NAMALWA (cell line): ENCODE results near the gene DDX49.
"Not testable (repeated sequence)": the region's sequence is repeated elsewhere in the genome, so short reads cannot be mapped to it uniquely, and the experiment has no call there.

Experiments
- DNase-seq: peaks from one replicate; pipeline ENCODE4 v3.0.0-alpha.2; 2015; ENCODE audit warnings: low spot score

DDX49 gene

DNA sequence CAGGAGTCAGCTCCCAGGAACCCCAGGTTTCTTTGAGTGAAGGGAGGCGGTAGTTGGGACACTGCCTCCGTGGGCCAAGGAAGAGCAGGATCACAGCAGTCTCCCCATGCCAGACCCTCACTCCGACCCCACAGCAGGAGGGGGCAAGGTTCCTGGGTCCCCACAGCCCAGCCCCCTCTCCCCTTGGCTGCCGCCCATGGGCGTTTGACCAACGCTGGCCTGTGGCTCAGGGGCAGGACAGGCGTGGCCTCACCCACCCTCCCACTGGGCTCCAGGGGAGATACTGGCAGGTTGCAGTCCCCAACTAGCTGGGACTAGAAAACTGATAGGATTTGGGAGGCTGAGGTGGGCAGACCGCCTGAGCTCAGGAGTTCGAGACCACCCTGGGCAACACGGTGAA, 9.5 kb upstream of the DDX49 start:
- DNase-seq = no peak

- no peak for DNase-seq
These were observed 8.6 kb upstream of the DDX49 start for GRCh38 chr19:18910801-18911436.

- no peak for DNase-seq
These were observed 6.6 kb upstream of the DDX49 start for GRCh38 chr19:18912933-18913332.

GRCh38 chr19:18913466-18913865, 6.0 kb upstream of the DDX49 start:
- no peak for DNase-seq

- peak; percentile 75 for DNase-seq
These were observed 3.9 kb upstream of the DDX49 start for GRCh38 chr19:18915639-18916038.

DNA sequence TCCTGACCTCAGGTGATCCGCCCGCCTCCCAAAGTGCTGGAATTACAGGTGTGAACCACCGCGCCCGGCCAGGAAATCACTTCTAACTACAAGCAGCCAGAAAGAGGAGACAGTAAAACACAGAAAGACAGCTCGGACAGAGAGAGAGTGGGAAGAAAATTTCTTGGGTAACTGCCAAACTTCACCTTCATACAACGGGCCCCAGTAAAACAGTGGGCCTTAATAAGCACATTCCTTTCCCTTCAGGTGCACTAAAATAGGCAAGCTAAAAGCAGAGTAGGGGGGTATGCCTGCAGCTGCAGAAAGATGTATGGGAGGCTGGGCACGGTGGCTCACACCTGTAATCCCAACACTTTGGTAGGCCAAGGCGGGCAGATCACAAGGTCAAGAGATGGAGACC, 1.9 kb upstream of the DDX49 start:
- DNase-seq = not testable (repeated sequence)

- no peak for DNase-seq
These were observed 342 bp downstream of the DDX49 start for GRCh38 chr19:18919900-18920214.

DNA sequence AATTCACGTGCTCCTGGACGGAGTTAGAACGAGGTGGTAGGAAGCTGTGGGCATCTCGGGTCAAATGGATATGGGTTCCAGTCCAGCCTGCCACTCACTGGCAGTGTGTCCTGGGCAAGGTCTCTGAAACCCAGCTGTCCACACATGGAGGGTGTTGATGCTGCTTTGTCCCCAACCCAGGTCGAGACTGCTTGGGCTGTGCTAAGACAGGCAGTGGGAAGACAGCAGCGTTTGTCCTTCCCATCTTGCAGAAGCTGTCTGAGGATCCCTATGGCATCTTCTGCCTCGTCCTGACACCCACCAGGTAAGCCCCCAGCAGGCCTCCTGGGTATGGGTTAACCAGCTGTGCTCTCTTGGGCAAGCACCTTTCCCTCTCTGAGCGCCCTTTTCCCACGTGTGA, 885 bp downstream of the DDX49 start:
- DNase-seq = no peak

GRCh38 chr19:18921593-18921992, 2.1 kb downstream of the DDX49 start:
- no peak for DNase-seq

GRCh38 chr19:18922228-18922985, 2.9 kb downstream of the DDX49 start:
- no peak for DNase-seq

- DNase-seq = no peak
These were observed 5.2 kb downstream of the DDX49 start for GRCh38 chr19:18924684-18925213.

GRCh38 chr19:18928018-18928805, 8.7 kb downstream of the DDX49 start:
- no peak for DNase-seq

GRCh38 chr19:18929311-18929710, 9.8 kb downstream of the DDX49 start:
- DNase-seq = no peak

DNA sequence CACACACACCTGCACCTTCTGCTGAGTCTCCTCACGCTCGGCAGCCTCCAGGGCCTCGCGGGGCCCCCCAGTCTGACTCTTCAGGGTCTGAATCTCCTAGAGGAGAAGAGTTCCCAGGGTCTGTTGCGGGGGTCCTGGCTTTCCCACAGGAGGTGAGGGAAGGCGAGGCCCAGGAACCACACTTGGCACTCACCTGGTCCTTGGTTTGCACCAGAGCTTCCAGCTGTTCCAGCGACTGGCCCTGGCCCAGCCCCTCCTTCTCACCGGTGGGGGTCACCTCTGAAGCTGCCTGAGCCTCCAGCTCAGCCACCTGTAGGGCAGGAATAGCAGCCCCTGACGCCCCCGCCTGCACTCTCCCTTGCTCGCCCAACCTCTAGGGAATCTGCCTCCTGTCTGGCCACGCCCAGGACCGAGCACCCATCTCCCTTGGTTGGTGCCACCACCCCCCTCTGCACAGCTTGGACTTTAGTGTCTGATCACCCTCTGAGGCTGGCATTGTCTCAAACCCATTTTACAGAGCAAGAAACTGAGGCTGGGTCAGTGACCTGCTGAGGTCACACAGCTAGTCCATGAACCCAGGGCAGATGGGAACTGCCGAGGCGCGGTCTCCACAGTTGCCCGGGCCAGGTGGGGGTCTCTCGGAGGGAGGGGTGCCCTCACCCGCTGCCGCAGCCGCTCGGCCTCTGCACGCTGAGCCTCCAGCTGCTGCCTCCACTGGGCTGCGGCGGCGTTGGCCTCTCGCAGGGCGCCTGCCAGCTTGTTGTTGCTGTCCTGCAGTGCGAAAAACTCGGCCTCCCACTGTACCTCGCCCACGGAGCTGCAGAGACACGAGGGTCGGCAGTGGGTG, 12.0 kb downstream of the DDX49 start:
- no peak for DNase-seq

GRCh38 chr19:18932216-18932841, 12.8 kb downstream of the DDX49 start:
- DNase-seq = peak; percentile 84

DNA sequence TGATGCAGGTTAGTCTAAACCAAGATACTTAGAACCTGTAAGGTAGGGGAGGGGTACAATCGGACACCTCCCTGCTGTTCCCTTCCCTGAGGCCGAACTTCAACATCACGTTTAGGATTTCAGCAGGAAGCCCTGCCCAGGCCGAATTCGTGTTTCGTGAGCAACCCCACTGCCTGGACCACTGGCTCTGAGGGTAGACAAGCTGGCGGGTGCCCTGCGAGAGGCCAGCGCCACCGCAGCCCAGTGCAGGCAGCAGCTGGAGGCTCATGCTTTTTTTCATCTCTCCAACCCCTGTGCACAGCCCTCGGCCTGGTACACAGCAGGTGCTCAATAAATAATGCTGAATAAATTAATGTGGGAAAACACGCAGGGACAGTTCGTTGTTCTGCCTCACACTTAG, 13.8 kb downstream of the DDX49 start:
- DNase-seq = no peak

DNA sequence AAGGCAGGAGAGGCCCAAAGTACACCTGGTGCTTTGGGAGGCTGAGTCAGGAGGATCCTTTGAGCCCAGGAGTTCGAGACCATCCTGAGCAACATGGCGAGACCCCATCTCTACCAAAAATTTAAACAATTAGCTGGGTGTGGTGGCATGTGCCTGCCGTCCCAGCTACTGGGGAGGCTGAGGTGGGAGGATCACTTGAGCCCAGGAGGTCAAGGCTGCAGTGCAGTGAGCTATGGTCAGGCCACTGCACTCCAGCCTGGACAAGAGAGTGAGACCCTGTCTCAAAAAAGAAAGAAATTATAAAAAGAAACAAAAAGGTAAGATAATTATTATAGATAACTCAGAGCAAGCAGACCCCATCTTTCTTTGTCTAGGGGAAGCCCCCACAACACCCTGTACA, 19.6 kb downstream of the DDX49 start:
- DNase-seq = no peak

DNA sequence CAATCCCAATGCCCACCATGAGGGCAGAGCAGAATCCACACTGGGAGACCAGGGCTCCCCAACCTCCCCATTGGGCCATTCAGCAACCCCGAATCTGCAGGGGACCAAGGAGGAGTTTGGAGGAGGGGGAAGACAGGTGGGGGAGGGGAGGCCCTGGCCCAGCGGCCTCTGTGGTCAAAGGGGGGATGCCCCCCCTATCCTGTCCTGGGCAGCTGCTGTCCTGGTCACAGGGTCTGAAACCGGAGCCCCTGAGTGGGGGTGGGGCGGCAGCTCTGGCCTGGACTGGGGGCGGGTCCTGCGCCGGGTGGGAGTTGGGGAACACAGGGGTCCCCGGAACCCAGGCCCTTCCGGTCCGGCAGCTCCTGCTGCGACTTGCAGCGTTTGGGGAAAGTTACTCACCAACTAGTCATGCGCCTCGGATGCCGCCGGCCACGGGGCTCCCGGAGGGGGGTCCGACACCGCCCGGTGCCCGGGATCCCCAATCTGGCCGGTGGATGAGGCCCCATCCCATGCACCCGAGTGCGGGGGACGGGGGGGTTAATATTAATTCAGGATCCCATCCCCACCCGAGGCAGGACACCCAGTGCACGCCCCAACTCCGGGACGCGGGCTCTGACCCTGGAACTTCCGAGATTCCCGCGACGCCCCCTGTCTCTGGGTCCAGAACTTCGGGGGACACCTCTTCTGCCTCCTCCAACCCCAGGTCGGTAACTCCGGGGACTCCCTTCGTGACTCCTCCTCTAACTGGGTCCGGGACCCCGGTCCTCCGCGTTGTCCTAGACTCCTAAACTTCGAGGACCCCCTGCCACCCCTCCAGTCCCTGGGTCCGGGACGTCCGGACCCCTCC, 20.6 kb downstream of the DDX49 start:
- no peak for DNase-seq

DNA sequence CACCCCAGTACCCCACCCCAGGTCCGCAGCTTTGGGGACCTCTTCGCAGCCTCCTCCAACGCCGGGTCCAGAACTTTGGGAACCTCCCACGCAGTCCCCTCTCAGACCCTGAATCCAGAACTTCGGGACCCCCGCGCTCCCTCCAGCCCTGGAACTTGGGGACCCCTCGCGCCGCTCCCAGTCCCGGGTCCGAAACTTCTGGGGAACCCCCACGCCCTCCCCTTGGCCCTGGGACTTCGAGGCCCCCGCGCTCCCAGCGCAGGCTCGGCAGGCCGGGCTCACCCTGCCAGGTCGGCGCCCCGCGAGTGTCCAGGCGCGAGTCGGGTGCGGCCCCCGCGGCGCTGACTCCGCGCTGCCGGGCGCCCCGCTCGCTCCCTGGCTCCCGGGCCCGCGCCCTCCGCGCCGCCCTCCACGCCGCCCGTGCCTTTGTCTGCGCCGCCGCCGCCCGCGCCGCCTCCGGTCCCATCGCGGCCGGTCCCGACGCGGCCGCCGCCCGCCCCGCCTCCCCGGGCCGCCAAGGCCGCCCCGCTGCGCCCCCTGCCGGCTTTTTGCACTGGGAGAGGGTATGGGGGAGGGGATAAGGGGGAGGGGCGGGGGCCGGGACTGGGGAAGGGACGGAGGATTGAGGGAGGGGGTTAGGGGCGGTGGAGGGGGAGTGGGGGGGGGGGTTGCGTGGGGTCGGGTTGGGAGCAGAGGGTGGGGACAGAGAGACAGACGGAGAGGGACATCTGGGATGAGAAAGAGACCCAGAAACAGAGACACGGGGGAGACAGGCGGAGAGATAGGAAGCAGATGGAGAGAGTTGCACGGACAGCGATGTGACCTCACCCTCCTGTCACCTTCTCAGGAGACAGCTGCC, 21.5 kb downstream of the DDX49 start, which contains the start of gene HOMER3:
Gene HOMER3 (minus strand): TSS at position 449 of the 859 bp plus-strand sequence. CDS start 2,235 bp downstream, outside the sequence.
- peak; percentile 44 for DNase-seq
